GM21423 (cell line): ENCODE measurements around the gene IER2.

Experiments used
- ATAC-seq: cut with Tn5 transposase; IDR thresholded peaks from one replicate; pipeline ENCODE4 v1.9.1; 2021; ENCODE audit warnings: mild to moderate bottlenecking, moderate library complexity; ENCODE audit not compliant: unreplicated experiment

Gene IER2

DNA sequence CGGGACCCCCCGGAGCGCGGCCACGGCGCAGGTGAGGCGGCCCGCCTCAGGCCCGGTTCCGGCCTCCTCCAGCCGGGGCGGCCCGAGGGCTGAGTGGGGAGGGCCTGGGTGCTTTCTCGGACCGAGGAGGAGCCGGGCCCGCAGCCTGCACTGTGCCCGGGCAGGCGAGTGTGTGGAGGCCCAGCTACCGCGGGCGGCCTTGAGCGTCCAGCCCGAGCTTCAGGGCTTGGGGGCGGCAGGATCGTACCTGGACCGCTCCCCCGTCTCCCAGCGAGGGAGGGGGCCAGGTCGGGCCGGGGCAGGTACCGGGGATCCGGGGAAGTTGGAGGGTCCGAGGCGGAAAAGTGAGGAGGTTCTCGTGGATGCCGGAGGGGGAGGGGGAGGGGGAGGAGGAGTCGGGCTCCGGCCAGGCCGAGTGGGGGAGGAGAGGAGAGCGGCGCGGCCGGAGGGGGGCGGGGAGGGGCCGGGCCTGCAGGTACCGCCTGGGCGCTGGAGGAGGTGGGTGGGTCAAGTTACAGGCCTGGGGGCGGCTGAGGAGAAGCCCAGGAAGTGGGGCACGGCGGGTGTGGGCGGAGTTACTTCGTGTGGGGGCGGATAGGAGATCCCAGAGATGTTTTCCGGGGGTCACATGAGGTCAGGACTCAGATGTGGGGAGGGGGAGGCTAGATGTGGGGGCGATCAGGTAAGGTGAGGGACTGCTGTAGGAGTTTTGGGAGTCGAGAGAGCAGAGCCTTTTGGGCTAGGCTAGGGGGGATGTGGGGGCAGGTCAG is 31.6 kb upstream of the IER2 start:
- ATAC-seq = peak; percentile 9

DNA sequence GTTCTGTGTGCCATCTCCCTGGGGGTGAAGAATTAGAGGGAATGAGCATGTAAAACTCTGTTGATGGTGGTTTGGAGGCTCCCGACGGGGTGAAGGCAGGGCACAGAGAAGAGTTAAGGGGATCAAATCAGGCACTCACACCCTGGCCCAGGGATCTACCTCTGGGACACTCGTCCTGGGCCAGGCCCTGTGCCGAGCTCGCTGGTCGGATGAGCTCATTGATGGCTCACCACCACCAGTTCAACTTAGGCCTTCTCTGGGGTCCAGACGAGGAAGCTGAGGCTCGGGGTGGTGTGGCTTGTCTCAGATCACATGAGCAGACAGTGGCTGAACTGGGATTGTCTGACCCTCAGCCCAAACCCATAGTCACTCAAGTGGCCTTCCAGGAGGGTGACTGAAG is 30.6 kb upstream of the IER2 start:
- ATAC-seq = no peak

DNA sequence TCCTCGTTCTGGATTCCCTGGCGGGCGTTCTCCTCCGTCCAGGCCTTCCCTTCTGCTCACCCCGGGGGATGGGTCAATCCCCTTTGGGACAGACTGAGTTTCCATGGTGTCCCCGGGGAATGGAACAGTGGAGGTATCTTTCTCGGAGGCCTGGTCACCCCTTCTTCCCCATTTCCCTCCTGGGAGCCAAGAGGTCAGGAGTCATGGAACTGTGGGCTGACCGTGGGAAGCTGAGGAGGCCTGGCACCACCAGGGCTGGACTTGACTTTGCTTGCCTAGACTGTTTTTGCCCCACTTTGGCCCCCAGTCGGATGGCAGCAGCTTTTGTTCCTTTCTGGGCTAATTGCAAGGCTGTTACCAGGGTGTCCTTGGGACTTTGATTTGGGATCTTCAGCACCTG is 30.2 kb upstream of the IER2 start:
- ATAC-seq = no peak

DNA sequence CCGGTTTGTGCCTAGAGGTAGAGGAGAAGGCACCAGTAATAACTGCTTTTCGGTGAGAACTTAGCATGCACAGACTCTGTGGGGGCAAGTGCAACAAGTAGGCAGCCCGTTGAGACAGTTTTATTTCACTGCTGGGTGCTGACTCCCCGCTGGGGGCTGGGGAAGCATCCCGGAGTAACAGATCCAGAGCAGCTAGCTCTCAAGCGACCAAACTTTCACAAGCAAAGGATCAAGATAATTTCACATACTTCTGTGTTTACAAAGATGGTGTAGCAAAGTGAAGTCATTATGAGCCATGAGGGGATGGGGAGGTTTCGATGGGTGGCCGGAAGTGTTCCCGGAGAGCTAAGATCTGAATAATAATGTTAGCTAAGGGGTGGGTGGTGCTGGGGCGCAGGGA is 29.4 kb upstream of the IER2 start:
- no peak for ATAC-seq

- no peak for ATAC-seq
These were observed 28.5 kb upstream of the IER2 start for GRCh38 chr19:13121551-13122274.

- no peak for ATAC-seq
These were observed 27.8 kb upstream of the IER2 start for GRCh38 chr19:13122275-13122878.

- ATAC-seq = no peak
These were observed 26.9 kb upstream of the IER2 start for GRCh38 chr19:13122980-13123957.

GRCh38 chr19:13127051-13127450 is 23.2 kb upstream of the IER2 start:
- ATAC-seq = no peak

DNA sequence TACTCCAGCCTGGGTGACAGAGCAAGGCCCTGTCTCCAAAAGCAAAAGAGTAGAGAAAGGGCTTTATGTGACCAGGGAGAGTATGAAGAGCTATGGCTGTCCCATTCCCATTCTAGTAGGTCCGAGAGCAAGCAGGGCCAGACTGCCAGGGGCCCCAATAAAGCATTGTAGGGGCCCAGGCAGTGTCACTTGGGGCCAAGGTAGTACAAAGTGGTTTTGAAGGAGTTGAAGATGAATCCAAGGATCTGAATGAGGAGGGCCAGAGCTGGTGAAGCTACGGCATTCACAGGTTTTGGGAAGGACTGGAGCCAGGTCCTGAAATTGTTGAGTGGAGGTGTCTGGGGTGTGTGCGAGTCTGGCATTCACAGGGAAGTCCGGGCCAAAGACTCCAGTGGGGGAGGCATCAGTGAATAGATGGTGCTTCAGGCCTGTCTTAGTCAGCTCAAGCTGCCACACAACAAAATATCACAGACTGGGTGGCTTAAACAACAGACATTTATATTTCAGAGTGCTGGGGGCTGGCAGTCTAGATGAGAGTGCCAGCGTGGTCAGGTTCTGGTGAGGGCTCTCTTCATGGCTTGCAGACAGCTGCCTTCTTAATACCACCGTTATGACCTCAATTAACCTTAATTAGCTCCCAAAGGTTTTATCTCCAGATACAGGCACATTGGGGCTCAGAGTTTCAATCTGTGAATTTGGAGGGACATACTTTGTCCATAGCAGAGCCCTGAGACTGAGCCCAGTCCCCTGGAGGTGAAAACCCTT is 22.2 kb upstream of the IER2 start:
- ATAC-seq = no peak

DNA sequence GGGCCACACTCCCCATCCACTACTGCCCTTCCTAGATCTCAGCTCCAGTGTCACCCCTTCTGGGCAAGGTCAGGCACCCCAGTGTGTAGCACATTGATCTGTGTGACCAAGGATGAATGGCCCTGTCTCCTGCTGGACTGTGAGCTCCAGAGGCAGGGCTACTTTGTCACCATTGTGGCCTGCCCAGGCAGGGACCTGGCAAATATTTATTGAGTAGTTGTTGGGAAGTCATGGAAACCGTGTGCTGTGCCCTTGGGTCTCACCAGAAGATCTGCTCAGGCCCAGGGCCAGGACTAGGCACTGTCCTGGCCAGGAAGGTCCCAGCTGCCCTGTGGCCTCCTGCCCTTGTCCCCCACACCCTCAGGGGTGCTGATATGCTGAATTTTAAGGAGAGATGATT is 21.6 kb upstream of the IER2 start:
- ATAC-seq = no peak

GRCh38 chr19:13129384-13129783 is 20.8 kb upstream of the IER2 start:
- no peak for ATAC-seq

GRCh38 chr19:13130886-13131490 is 19.2 kb upstream of the IER2 start:
- ATAC-seq = no peak

GRCh38 chr19:13132471-13133180 is 17.6 kb upstream of the IER2 start:
- no peak for ATAC-seq

DNA sequence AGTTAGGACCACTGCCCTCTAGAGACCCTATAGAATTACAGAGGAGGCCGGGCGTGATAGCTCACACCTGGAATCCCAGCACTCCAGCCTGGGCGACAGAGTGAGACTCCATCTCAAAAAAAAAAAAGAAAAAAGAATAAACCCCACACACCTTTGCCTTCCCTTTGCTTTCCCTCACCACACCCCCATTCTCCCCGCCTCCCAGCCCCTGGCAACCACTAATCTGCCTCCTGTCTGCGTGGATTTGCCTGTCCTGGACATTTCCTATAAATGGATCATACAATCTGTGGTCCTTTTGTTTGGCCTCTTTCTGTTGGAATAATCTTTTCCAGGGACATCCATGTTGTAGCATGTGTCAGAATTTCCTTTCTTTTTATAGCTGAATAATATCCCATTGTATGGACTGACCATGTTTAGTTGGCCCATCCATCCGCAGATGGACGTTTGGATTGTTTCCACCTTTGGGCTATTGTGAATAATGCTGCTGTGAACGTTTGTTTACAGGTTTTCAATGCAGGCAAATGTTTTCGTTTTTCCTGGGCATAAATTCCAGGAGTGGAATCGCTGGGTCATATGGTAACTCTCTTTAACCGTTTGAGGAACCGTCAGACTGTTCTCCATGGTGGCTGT is 16.9 kb upstream of the IER2 start:
- no peak for ATAC-seq

DNA sequence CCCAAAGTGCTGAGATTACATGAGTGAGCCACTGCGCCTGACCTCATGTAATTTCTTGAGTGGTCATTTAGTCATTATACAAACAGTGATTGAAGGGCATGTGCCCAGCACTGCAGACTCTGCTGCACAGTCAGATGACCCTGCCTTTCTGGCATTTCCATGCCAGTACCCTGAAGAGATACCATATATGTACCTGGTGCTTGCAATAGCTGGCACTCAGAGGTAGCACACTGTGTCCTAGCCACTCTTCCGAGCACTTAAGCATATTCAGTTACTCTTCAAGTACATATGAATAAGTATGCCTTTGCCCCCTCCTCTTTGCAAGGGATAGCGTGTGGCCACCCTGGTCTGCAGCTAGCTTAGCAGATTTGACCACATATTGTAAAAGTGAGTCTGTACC is 15.6 kb upstream of the IER2 start:
- no peak for ATAC-seq

DNA sequence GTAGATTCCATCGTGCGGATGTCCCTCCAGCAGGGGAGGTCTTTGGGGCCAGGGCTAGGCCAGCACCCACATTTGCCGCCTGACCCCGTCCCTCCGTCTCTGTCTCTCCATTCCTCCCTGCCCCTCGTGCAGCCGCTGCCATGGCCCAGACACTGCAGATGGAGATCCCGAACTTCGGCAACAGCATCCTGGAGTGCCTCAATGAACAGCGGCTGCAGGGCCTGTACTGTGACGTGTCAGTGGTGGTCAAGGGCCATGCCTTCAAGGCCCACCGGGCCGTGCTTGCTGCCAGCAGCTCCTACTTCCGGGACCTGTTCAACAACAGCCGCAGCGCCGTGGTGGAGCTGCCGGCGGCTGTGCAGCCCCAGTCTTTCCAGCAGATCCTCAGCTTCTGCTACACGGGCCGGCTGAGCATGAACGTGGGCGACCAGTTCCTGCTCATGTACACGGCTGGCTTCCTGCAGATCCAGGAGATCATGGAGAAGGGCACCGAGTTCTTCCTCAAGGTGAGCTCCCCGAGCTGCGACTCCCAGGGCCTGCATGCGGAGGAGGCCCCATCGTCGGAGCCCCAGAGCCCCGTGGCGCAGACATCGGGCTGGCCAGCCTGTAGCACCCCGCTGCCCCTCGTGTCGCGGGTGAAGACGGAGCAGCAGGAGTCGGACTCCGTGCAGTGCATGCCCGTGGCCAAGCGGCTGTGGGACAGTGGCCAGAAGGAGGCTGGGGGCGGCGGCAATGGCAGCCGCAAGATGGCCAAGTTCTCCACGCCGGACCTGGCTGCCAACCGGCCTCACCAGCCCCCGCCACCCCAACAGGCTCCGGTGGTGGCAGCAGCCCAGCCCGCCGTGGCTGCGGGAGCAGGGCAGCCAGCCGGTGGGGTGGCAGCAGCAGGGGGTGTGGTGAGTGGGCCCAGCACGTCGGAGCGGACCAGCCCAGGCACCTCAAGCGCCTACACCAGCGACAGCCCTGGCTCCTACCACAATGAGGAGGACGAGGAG is 14.8 kb upstream of the IER2 start:
- ATAC-seq = no peak

DNA sequence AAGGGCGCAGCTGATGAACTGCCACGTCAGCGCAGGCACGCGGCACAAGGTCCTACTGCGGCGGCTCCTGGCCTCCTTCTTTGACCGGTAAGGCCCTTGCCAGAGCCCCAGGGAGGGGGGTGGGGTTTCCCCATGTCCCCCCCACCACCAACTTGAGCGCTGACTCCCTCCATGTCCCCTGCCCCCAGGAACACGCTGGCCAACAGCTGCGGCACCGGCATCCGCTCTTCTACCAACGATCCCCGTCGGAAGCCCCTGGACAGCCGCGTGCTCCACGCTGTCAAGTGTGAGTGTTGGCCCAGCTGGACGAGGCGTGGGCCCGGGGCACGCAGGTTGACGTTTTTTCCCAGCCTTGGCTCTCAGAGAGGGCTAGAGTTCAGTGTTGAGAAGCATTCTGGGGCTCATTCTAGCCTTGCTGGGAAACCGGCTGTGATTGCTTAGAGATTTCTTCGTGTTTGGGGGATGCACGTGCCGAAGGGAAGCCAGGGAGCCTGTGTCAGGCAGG is 12.9 kb upstream of the IER2 start:
- ATAC-seq = no peak
